ENCODE data around the gene PITX1. TPM values are rescaled to one million over a fixed set of nuclear protein-coding genes. Genes with fewer than 3 reads are reported as not detected.

Gene PITX1
- total RNA-seq, 3 donors from 2014 or later, result 0.15 to 2.1 (median 0.33) TPM

DNA sequence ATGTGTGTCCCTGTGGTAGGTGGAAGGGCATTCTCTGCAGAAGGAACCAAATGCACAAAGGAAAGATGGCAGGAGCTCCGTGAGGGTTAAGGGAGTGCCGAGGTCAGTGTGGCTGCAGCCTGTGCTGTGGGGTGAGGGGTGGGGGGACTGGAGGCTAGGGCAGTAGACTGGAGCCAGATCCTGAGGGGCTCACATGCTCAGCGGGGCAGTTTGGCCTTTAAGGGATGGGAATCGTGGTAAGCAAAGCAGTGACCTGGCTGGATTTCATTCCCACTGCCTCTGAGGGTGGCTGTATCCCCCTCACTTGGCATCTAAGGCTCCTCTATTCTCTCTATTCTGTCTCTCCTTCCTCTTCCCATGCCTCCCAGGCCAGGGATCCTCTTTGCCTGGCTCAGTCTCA is 15.6 kb downstream of the PITX1 start:
- peak in 1 of 2 donors; percentile 17 for DNase-seq (ENCODE audit: low spot score in 2 of 2)
- intact Hi-C loops (cut with DNase I; ENCODE audit: low total_unique reads), result no loop called here
- H3K36me3 ChIP-seq, result no peaks in the 10 kb centered on the region
- H3K27ac ChIP-seq, result no peak overlapping the region
- peaks cover 0 to 8% of the 10 kb centered on the region in 2 donors for H3K4me1 ChIP-seq
- H3K4me3 ChIP-seq, result no peak overlapping the region
- no peaks in the 10 kb centered on the region for H3K27me3 ChIP-seq
- TF ChIP-seq POLR2AphosphoS5 (IDR thresholded peaks at IDR 0.05), result no peak
- TF ChIP-seq, protein P1, sequence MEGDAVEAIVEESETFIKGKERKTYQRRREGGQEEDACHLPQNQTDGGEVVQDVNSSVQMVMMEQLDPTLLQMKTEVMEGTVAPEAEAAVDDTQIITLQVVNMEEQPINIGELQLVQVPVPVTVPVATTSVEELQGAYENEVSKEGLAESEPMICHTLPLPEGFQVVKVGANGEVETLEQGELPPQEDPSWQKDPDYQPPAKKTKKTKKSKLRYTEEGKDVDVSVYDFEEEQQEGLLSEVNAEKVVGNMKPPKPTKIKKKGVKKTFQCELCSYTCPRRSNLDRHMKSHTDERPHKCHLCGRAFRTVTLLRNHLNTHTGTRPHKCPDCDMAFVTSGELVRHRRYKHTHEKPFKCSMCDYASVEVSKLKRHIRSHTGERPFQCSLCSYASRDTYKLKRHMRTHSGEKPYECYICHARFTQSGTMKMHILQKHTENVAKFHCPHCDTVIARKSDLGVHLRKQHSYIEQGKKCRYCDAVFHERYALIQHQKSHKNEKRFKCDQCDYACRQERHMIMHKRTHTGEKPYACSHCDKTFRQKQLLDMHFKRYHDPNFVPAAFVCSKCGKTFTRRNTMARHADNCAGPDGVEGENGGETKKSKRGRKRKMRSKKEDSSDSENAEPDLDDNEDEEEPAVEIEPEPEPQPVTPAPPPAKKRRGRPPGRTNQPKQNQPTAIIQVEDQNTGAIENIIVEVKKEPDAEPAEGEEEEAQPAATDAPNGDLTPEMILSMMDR (IDR thresholded peaks at IDR 0.05), result no peak
- TF ChIP-seq POLR2A (IDR thresholded peaks at IDR 0.05), result no peak
- no peaks in the 10 kb centered on the region for H3K9me3 ChIP-seq

DNA sequence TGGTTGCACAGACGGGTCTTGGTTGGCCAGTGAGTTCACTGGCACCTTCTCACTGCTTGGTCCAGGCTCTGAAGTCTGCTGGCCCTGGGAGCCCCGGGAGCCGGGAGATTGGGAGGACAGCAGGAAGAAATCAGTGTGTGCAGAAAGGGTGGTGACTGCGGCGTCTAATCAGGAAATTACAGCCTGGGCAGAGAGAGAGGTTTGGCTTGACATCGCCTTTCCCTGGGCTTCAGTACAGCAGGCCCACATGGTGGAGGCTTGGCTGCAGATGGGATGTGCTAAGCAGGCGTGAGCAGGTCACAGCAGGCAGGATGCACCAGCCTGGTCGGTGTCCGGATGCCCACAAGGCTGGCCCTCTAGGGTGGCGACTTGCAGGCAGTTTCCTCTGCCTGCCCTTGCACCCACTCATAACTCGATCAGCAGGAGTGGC is 17.2 kb downstream of the PITX1 start:
- Histone ChIP-seq H3K4me1 (peaks cover 0 to 8% of the 10 kb centered on the region in 2 donors), H3K4me3 (no peak overlapping the region), H3K27ac (no peak overlapping the region), H3K36me3 (no peaks in the 10 kb centered on the region), H3K27me3 (no peaks in the 10 kb centered on the region), H3K9me3 (no peaks in the 10 kb centered on the region)
- no peak for TF ChIP-seq POLR2A (IDR thresholded peaks at IDR 0.05)
- TF ChIP-seq, protein P1 (IDR thresholded peaks at IDR 0.05), result no peak
- no peak for TF ChIP-seq POLR2AphosphoS5 (IDR thresholded peaks at IDR 0.05)
- intact Hi-C loops (cut with DNase I; ENCODE audit: low total_unique reads), result no loop called here
- DNase-seq (ENCODE audit: low spot score in 2 of 2), result peak in 1 of 2 donors; percentile 38

DNA sequence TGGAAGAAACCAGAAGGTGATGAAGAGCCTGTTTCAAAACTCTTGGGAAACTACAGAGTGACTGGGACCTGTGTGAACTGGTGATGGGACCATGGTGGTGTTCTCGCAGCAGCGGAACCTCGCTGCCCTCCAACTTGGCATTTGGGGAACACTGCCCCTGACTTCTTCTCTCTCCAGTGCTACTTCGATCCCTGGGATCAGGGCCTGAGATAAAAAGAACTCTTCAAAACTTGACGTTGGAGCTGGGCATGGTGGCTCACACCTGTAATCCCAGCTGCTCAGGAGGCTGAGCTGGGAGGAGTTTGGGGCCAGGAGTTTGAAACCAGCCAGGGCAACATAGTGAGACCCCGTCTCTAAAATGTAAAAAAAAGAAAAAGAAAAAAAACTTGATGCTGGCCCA is 18.1 kb downstream of the PITX1 start:
- TF ChIP-seq POLR2AphosphoS5 (IDR thresholded peaks at IDR 0.05) (no peak), POLR2A (IDR thresholded peaks at IDR 0.05) (no peak)
- TF ChIP-seq, protein P1 (IDR thresholded peaks at IDR 0.05), result no peak
- no peaks in the 10 kb centered on the region for H3K9me3 ChIP-seq
- peaks cover 0 to 8% of the 10 kb centered on the region in 2 donors for H3K4me1 ChIP-seq
- H3K27ac ChIP-seq, result no peak overlapping the region
- intact Hi-C loops (cut with DNase I; ENCODE audit: low total_unique reads), result no loop called here
- no peak overlapping the region for H3K4me3 ChIP-seq
- DNase-seq (ENCODE audit: low spot score in 2 of 2), result no peak
- H3K27me3 ChIP-seq, result no peaks in the 10 kb centered on the region
- H3K36me3 ChIP-seq, result no peaks in the 10 kb centered on the region

DNA sequence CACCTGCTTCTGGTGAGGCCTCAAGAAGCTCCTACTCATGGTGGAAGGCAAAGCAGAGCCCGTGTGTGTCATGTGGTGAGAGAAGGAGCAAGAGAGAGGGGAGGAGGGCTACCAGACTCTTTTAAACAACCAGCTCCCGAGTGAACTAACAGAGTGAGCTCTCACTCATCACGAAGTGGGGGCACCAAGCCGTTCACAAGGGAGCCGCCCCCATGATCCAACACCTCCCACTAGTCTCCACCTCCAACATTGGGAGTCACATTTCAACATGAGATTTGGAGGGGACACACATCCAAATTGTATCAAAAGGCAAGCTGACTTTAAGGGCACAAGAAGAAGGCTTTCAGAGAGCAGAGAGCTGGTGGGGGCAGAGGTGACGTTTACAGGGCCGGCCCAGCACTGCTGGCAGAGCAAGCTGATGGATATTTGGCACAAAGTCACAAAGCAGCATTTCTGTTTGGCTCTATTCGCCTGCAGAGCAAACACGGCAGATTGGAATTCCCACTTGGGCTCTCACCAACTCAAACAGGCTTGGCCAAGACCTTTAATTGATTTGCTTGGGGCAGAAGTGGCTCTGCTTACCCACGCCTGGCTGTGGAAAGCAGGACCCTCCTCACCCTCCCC is 20.0 kb downstream of the PITX1 start:
- Histone ChIP-seq H3K27me3 (no peaks in the 10 kb centered on the region), H3K4me1 (peaks cover 0 to 8% of the 10 kb centered on the region in 2 donors), H3K4me3 (no peak overlapping the region), H3K36me3 (no peaks in the 10 kb centered on the region), H3K9me3 (no peaks in the 10 kb centered on the region), H3K27ac (peak overlapping the region; percentile 57)
- intact Hi-C loops (cut with DNase I; ENCODE audit: low total_unique reads), result loop anchor here (5.0 kb wide), 1 partner anchor 653 kb away; no protein-coding TSS in a partner anchor
- peak; percentile 67 to 72 for DNase-seq (ENCODE audit: low spot score in 2 of 2)
- TF ChIP-seq, protein P1 (IDR thresholded peaks at IDR 0.05), result no peak
- no peak for TF ChIP-seq POLR2A (IDR thresholded peaks at IDR 0.05)
- no peak for TF ChIP-seq POLR2AphosphoS5 (IDR thresholded peaks at IDR 0.05)

DNA sequence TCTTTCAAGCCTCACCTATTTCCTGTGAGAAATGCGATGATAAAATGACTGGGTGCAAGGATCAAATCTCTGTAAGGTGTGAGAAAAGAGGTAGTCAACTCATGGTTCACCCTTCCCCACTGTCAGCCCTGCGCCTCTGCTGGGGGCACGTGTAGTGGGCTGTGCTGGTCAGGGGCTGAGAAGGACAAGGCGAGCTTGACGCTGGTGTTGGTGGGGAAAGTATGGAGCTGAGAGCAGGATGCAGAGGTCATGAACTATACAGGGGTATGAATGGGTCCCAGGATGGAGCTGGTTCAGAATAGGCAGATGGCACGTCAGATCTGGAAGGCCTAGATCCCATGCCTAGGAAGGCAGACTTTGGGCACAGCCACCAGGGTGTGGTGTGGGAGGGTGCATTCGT is 20.6 kb downstream of the PITX1 start:
- no peaks in the 10 kb centered on the region for H3K27me3 ChIP-seq
- H3K36me3 ChIP-seq, result no peaks in the 10 kb centered on the region
- no peak for TF ChIP-seq POLR2A (IDR thresholded peaks at IDR 0.05)
- no peak for TF ChIP-seq POLR2AphosphoS5 (IDR thresholded peaks at IDR 0.05)
- H3K4me3 ChIP-seq, result no peak overlapping the region
- H3K27ac ChIP-seq, result peak overlapping the region in 1 of 2 donors; percentile 36
- DNase-seq (ENCODE audit: low spot score in 2 of 2), result peak in 1 of 2 donors; percentile 38
- peaks cover 0 to 8% of the 10 kb centered on the region in 2 donors for H3K4me1 ChIP-seq
- intact Hi-C loops (cut with DNase I; ENCODE audit: low total_unique reads), result loop anchor here (5.0 kb wide), 1 partner anchor 654 kb away; no protein-coding TSS in a partner anchor
- no peaks in the 10 kb centered on the region for H3K9me3 ChIP-seq
